ENCODE results near the gene RPL18A. TPM values are rescaled to one million over a fixed set of nuclear protein-coding genes. Genes with fewer than 3 reads are reported as not detected.

The RPL18A gene
- total RNA-seq, 1 experiment from 2014 or later: 821 TPM

DNA sequence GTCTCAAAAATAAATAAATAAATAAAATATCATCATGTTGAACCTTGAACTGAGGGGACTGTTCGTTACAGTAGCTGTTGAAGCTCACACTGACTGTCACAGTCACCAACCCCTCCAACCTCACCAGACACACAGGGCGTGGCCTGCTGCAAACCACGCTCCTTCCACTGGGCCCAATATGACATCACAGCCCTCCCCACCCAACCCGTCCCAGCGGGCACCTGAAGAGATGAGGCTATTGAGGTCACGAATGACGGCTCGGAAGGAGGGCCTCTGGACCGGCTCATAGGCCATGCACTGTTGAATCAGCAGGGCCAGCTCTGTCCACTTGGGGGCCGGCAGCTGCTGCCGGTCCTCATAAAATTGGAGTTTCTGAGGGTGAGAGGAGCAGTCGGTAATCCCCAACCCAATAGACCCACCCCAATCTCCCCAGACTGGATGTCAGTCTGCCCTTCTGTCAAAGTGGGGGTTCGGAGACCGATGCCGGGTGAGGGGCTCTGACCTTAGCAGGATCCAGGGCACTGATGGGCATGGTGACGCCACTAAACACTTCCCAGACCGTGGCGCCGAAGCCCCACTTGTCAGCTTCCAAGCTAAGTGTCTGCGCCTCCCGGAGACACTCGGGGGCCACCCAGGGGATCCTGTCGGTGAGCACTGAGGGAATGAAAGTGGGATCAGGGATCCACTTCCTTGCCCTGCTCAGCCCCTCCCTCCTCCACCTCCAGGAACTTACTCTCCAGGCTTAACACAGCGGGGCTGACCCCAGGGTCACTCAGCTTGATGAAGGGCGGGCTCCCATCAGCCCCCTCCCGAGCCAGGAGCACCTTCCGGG is 25.1 kb upstream of the RPL18A start:
- DNase-seq (ENCODE audit: low read depth in 1 of 2, low spot score in 2 of 2): no peak
- Histone ChIP-seq H3K27me3 (replicated peaks) (no peaks in the 10 kb centered on the region), H3K9me3 (replicated peaks) (no peaks in the 10 kb centered on the region)

GRCh38 chr19:17835182-17836006 is 24.3 kb upstream of the RPL18A start:
- H3K36me3 ChIP-seq: peaks cover 2% of the 10 kb centered on the region
- H3K9me3 ChIP-seq (replicated peaks): no peaks in the 10 kb centered on the region
- H3K4me1 ChIP-seq (replicated peaks): no peaks in the 10 kb centered on the region
- no peaks in the 10 kb centered on the region for H3K27me3 ChIP-seq (replicated peaks)
- DNase-seq (ENCODE audit: low read depth in 1 of 2, low spot score in 2 of 2): no peak
- no peak overlapping the region for H3K27ac ChIP-seq
- no peak overlapping the region for H3K4me3 ChIP-seq

More for the DNA sequence above, 25.1 kb upstream of the RPL18A start:
- Histone ChIP-seq H3K4me3 (no peak overlapping the region), H3K4me1 (replicated peaks) (no peaks in the 10 kb centered on the region), H3K36me3 (peaks cover 2% of the 10 kb centered on the region), H3K27ac (no peak overlapping the region)

DNA sequence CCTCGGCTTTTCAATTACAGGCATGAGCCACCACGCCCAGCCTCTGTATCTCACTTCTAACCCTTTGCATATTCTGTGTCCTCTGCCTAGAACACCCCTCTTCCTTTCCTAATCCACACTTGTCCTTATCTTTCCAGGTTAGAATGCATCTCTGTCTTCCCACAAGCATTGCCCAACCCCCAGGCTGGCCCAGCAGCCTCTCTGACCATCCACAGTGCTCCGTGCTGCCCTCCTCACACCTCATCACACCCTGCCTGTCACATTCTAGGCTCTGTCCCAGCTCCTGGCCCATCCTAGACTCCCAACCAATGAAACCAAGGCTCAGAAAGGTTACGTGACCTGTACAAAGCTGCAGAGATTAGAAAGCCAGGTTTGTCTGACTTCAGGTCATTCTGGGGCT is 23.2 kb upstream of the RPL18A start:
- H3K4me1 ChIP-seq (replicated peaks): no peaks in the 10 kb centered on the region
- H3K27me3 ChIP-seq (replicated peaks): no peaks in the 10 kb centered on the region
- H3K4me3 ChIP-seq: no peak overlapping the region
- DNase-seq (ENCODE audit: low read depth in 1 of 2, low spot score in 2 of 2): no peak
- H3K9me3 ChIP-seq (replicated peaks): no peaks in the 10 kb centered on the region
- no peak overlapping the region for H3K27ac ChIP-seq
- H3K36me3 ChIP-seq: peaks cover 6% of the 10 kb centered on the region; the same call in 1 of the 2 replicates

GRCh38 chr19:17837972-17838371 is 21.7 kb upstream of the RPL18A start:
- no peaks in the 10 kb centered on the region for H3K9me3 ChIP-seq (replicated peaks)
- H3K27ac ChIP-seq: no peak overlapping the region
- H3K4me3 ChIP-seq: no peak overlapping the region
- H3K27me3 ChIP-seq (replicated peaks): no peaks in the 10 kb centered on the region
- peaks cover 6% of the 10 kb centered on the region; the same call in 1 of the 2 replicates for H3K36me3 ChIP-seq
- no peak for DNase-seq (ENCODE audit: low read depth in 1 of 2, low spot score in 2 of 2)
- no peaks in the 10 kb centered on the region for H3K4me1 ChIP-seq (replicated peaks)

DNA sequence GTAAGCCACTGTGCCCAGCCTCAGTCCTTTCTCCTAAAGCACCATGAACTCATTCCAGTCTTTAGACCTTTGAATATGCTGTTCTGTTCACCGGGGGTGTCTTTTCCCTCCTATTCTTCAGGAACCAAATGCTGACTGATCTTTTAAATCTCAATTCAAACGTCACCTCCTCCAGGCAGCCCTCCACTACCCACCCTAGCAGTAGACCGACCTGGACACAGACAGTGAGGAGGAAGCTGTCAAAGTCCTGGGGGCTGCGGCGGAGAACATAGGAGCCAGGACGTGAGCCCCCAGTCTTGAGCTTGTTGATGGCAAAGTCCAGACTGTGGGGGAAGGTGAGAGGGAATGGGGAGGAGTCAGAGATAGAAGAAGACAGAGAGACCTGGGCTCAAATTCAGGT is 19.7 kb upstream of the RPL18A start:
- no peak for DNase-seq (ENCODE audit: low read depth in 1 of 2, low spot score in 2 of 2)
- no peaks in the 10 kb centered on the region for H3K4me1 ChIP-seq (replicated peaks)
- H3K4me3 ChIP-seq: no peak overlapping the region
- H3K27me3 ChIP-seq (replicated peaks): no peaks in the 10 kb centered on the region
- H3K9me3 ChIP-seq (replicated peaks): no peaks in the 10 kb centered on the region
- no peak overlapping the region for H3K27ac ChIP-seq
- peaks cover 6% of the 10 kb centered on the region; the same call in 1 of the 2 replicates for H3K36me3 ChIP-seq

- Histone ChIP-seq H3K9me3 (replicated peaks) (no peaks in the 10 kb centered on the region), H3K4me3 (no peak overlapping the region), H3K4me1 (replicated peaks) (no peaks in the 10 kb centered on the region), H3K27me3 (replicated peaks) (no peaks in the 10 kb centered on the region), H3K36me3 (peaks cover 6% of the 10 kb centered on the region; the same call in 1 of the 2 replicates), H3K27ac (no peak overlapping the region)
- no peak for DNase-seq (ENCODE audit: low read depth in 1 of 2, low spot score in 2 of 2)
Observed at GRCh38 chr19:17841371-17841809, 18.3 kb upstream of the RPL18A start.

DNA sequence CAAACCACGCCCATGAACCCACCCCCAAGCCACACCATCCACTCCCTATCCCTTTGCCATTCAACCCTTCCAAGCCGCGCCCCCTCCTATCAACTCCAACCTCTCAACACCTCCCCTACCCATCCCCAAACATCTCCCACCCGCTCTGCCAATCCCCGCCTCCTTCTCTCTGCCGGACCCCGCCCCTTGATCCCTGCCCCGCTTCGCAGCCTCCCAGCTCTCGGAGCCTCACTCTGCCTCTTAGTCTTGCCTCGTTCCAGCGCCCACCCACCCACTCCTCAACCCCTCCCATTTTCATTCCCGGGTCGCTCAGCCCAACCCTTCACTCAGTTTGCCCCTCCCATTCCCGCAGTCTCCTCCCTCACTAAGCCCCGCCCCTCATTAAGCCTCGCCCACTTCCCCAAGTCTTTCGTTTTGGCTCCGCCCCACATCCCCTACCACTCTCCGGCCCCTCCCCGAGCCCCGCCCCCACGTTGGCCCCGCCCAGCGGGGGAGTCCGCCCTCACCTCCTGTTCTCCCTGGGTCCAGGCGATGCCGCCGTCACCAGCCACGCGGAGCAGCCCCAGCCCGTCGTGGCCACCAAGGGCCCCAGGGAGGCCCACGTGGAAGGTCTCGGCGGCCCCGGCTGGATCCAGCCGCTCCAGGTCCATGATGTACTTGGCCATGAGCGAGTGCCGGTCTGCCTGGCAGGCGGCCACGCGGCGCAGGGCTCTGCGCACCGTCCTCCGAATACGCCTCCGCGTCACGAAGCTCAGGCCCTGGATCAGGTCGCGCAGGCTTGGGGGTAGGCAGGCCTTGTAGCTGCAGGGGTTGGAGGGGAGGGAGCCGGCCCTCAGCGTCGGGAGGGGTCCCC is 17.7 kb upstream of the RPL18A start:
- H3K36me3 ChIP-seq: peaks cover 6% of the 10 kb centered on the region; the same call in 1 of the 2 replicates
- no peak overlapping the region for H3K27ac ChIP-seq
- H3K4me3 ChIP-seq: no peak overlapping the region
- H3K4me1 ChIP-seq (replicated peaks): peaks cover 1% of the 10 kb centered on the region; the same call in 1 of the 2 replicates
- H3K9me3 ChIP-seq (replicated peaks): no peaks in the 10 kb centered on the region
- H3K27me3 ChIP-seq (replicated peaks): no peaks in the 10 kb centered on the region
- peak in 1 of 2 experiments; percentile 63 for DNase-seq (ENCODE audit: low read depth in 1 of 2, low spot score in 2 of 2)

DNA sequence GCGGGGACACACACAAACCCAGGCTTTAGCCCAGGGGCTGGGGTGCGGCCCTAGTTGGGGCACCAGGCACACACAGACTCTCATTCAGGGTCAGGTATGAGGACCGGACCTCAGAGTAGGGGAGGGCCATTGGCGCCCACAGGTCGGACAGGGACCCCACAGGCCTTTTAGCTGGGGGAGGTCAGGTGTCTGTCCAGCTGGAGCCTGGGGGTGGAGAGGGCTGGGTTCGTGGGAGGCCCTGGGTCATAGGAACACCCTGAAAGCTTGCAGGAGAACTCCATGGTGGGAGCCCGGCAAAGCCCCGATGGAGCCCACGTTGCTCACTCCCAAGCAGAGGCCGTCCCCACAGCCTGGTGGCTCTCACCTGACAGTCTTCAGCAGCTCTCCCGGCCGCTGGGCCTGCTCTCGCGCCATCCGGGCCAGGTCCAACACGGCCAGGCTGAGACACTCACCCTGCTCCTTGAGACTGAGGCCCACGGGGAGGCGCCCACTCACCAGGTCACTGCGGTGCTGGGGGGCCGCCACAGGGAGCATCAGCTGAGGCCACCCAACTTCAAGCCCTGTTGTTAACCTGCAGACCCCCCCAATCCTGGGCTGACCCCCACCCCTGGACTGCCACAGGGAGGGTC is 16.9 kb upstream of the RPL18A start:
- peaks cover 5% of the 10 kb centered on the region for H3K4me1 ChIP-seq (replicated peaks)
- no peaks in the 10 kb centered on the region for H3K27me3 ChIP-seq (replicated peaks)
- no peak overlapping the region for H3K4me3 ChIP-seq
- no peak overlapping the region for H3K27ac ChIP-seq
- no peaks in the 10 kb centered on the region for H3K9me3 ChIP-seq (replicated peaks)
- no peak for DNase-seq (ENCODE audit: low read depth in 1 of 2, low spot score in 2 of 2)
- H3K36me3 ChIP-seq: peaks cover 6% of the 10 kb centered on the region; the same call in 1 of the 2 replicates

DNA sequence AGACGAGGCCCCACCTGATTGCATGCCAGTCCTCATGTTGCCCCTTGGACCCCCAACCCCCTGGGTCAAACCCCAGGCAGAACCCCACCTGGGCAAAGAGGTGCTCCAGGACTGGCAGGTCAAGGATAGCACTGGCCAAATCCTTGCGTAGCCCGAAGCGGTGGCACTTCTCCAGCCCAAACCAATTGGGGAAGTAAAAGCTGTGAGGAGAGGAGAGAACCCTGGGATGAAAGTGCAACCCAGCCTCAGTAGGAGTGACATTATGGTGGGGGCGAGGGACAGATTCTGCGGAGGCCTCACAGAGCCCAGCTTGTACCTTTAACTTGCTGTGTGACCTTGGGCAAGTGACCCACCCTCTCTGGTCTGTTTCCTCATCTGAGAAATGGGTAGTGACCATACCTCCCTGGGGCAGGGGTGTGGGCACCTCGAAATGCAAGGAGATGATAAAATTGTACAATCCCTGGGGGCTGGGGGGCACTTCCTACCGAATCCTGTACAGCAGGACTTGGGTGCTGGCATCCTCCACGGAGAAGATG is 16.4 kb upstream of the RPL18A start:
- Histone ChIP-seq H3K36me3 (0 out of 2 replicates have a peak, but pooled peaks cover 3% of the 10 kb centered on the region), H3K27me3 (replicated peaks) (no peaks in the 10 kb centered on the region), H3K27ac (no peak overlapping the region), H3K4me3 (no peak overlapping the region), H3K4me1 (replicated peaks) (peaks cover 11% of the 10 kb centered on the region), H3K9me3 (replicated peaks) (no peaks in the 10 kb centered on the region)
- no peak for DNase-seq (ENCODE audit: low read depth in 1 of 2, low spot score in 2 of 2)

- no peak for DNase-seq (ENCODE audit: low read depth in 1 of 2, low spot score in 2 of 2)
- H3K4me1 ChIP-seq (replicated peaks): peaks cover 11% of the 10 kb centered on the region
- no peaks in the 10 kb centered on the region for H3K9me3 ChIP-seq (replicated peaks)
- 0 out of 2 replicates have a peak, but pooled peaks cover 3% of the 10 kb centered on the region for H3K36me3 ChIP-seq
- H3K27ac ChIP-seq: no peak overlapping the region
- no peak overlapping the region for H3K4me3 ChIP-seq
- H3K27me3 ChIP-seq (replicated peaks): no peaks in the 10 kb centered on the region
Observed at GRCh38 chr19:17843908-17844490, 15.7 kb upstream of the RPL18A start.

GRCh38 chr19:17846146-17846545 is 13.6 kb upstream of the RPL18A start:
- H3K4me3 ChIP-seq: no peak overlapping the region

DNA sequence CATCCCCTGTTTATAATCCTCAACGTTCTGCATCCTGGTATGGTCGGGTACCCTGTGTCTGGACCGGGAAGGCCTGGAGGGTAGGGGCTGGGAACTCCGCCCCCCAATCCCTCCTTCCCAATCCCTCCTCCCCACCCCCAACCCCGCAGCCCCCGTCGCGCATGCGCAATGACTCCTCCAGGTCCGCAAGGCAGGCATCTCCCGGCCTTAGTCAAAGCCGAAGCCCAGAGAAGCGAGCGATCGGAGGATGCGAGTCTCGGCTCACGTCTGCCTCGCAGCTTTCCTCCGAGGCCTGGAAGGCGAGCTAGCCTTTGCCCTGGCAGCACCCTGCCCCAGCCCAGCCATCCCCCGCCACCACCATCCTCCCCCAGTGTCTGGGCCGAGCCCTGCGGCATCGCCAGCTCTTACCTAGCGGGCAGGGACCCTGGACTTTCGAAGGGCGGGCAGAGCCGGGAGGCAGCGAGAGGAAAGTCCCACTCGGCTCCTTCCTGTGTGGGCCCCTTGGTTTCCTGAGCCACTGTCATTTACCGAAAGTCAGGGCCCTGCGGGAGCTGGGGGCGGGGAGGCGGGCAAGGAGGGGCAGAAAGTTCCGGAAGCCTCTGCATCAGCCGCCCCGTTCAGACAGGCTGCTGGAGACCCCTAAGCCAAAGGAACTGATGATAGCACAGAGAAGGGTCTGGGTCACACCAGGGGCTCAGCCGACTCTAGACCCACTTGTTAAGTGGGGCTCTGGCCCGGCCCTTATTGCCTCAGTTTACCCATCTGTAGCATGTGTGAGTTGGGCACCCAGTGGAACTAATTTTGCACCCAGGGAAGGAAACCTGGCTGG is 12.0 kb upstream of the RPL18A start, which contains the start of gene JAK3:
Gene JAK3, minus strand, starts transcription at position 445 of the 829 bp plus-strand sequence. CDS start 3,565 bp downstream, outside the sequence.
- Histone ChIP-seq H3K4me3 (peak within 1 kb of the TSS; percentile 36), H3K36me3 (no peaks in the 10 kb centered on the region), H3K27ac (peak within 1 kb of the TSS; percentile 72), H3K27me3 (replicated peaks) (no peaks in the 10 kb centered on the region), H3K9me3 (replicated peaks) (no peaks in the 10 kb centered on the region), H3K4me1 (replicated peaks) (peaks cover 20% of the 10 kb centered on the region)
- peak in 1 of 2 experiments; percentile 87 for DNase-seq (ENCODE audit: low read depth in 1 of 2, low spot score in 2 of 2)

More at GRCh38 chr19:17846146-17846545, 13.6 kb upstream of the RPL18A start:
- 0 out of 2 replicates have a peak, but pooled peaks cover 1% of the 10 kb centered on the region for H3K36me3 ChIP-seq
- H3K27me3 ChIP-seq (replicated peaks): no peaks in the 10 kb centered on the region
- peaks cover 20% of the 10 kb centered on the region for H3K4me1 ChIP-seq (replicated peaks)
- no peaks in the 10 kb centered on the region for H3K9me3 ChIP-seq (replicated peaks)
- no peak overlapping the region for H3K27ac ChIP-seq
- no peak for DNase-seq (ENCODE audit: low read depth in 1 of 2, low spot score in 2 of 2)
